Endometrial microvascular endothelial cells (primary cell): ENCODE data around the gene BRIX1. TPM values are rescaled to one million over a fixed set of nuclear protein-coding genes. Genes with fewer than 3 reads are reported as not detected.

ENCODE experiments used
- in situ Hi-C: cut with HindIII; loops from 2 replicates; pipeline ENCODE4 v1.10.0; 2017; ENCODE audit warnings: low sequenced_read_pairs, low pct_unique_long_range_greater_than_20kb; ENCODE audit errors: inconsistent ontology term
- total RNA-seq: library from RNA; depleted of rRNA; stranded (reverse); fragments of >200 nt; gene quantifications from one replicate; pipeline ENCODE4 v1.2.3, GENCODE V29; 2015; ENCODE audit errors: inconsistent ontology term

The BRIX1 gene, protein sequence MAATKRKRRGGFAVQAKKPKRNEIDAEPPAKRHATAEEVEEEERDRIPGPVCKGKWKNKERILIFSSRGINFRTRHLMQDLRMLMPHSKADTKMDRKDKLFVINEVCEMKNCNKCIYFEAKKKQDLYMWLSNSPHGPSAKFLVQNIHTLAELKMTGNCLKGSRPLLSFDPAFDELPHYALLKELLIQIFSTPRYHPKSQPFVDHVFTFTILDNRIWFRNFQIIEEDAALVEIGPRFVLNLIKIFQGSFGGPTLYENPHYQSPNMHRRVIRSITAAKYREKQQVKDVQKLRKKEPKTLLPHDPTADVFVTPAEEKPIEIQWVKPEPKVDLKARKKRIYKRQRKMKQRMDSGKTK
- total RNA-seq, result 32.8 TPM

DNA sequence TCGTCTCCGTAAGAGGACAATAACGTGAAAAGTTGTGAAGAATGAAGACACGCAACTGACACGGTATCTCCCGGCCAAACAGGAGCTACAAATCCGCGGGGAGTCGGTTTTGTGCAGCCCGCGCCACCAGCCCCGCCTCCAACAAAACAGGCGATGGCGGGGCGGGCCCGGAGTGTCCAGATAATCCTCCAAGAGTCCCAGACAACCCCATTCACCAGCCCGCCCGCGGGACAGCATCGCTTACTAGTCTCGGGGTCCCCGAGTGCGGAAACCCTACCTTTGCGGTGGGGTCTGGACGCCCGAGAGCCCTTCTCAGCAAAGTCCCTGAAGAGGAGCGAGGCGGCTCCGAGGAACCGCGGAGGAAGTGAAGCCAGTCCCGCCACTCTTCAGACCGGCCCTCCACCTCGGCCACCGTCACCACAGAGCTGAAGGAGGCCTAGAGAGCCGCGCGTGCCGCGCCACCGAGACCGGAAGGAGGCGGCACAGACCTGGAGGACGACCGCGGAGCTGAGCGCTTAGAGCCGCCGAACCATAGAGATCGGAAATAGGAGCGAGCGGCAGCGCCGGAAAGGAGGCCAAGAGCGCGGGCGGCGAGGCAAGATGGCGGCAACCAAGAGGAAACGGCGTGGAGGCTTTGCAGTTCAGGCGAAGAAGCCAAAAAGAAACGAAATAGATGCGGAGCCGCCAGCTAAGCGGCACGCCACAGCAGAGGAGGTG, at the start of gene BRIX1, which contains the start of gene RAD1:
Gene BRIX1, plus strand, starts transcription at position 573 of the 717 bp plus-strand sequence. Its CDS starts 28 bp downstream, at position 601.
Gene RAD1, minus strand, starts transcription at position 366 of the 717 bp plus-strand sequence. CDS start 612 bp downstream, outside the sequence.
- in situ Hi-C loops, result no loop called here

DNA sequence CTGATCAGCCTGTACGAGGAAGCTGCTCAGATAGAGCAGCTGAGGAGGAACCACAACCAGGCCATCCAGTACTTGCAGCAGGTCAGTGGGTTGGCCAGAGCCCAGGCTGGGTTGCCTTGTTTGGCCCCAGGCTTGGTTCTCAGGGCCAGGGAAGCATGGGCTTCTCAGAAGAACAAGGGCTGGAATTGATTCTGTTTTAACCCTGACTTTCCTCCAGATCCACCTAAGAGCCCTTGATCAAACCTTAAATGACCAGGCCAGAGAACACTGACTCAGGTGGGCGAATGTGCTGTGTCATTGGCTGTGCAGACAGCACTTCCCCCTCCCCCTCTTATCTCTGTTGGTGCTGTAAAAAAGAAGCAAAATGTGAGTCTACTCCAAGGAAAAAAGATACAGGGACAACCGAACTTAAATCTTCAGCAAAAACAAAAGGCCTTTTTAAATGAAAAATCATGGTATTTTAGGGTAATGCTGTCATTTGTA, 48.5 kb upstream of the BRIX1 start:
- in situ Hi-C loops, result no loop called here

DNA sequence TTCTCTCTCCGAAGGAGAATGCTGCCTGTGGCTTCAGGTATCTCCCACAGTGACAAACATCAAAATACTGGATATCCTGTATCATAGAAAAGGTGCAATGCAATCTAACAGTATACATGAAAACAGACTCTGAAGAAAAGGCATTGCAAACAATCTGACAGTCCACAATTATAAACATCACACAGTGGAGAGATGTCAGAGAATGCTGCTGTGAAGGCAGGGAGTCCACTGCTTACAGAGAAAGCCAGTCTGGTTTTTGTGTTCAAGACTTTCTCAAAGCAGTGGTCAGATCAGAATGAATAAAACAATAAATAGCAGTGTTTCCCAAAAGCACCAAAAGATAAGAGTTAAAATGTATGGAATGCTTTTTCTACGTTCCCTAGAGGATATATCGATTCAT, 47.9 kb upstream of the BRIX1 start:
- in situ Hi-C loops, result no loop called here

- in situ Hi-C loops, result no loop called here
Observed at GRCh38 chr5:34868791-34869190, 46.7 kb upstream of the BRIX1 start.

- in situ Hi-C loops, result no loop called here
Observed at GRCh38 chr5:34869256-34869655, 46.3 kb upstream of the BRIX1 start.

DNA sequence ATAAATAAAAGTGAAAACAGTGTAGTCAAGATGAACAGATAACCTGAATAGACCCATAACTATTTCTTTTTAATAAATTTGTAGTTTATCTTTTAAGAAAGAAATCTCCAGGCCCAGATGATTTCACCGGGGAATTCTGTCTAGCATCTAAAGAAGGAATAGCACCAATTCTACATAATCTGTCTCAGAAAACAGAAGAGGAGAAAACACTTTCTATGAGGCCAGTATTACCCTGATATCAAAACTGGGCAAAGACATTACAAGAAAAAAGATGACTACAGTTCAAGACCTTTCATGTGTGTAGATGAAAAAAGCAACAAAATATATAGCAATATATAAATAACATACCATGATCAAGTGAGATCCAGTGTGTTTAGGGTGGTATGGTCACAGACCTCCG, 45.1 kb upstream of the BRIX1 start:
- in situ Hi-C loops, result no loop called here

DNA sequence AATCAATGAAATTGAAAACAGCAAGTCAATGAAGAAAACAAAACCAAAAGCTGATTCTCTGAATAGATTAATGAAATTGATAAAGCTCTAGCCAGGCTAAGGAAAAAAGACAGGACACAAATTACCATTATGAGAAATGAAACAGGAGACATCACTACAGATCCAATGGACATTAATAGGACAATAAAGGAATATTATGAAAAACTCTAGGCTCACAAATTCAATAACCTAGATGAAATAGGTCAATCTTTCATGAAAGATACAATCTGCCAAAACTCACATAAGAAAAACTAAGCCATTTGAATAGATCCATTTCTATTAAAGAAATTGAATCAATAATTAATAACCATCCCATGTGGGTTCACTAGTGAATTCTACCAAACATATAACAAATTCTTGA, 39.2 kb upstream of the BRIX1 start:
- in situ Hi-C loops, result no loop called here

DNA sequence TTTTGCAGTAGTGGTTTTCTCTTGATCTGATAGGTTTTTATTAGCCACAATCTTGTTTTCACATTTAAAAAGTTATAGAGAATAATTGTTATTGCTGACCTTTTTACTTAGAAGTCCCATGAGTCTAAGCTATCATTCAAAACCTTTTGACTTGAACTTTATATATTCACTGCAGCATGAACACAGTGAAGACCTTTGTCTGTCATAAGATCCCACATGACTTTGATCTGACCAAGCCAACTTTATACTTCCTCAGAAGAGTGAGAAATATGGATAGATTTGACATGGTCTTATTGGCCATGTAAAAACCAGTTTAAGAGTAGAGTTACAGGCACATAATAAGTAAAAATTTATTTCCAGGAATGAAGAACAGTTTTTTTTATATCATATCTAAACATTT, 34.3 kb upstream of the BRIX1 start:
- in situ Hi-C loops, result no loop called here

DNA sequence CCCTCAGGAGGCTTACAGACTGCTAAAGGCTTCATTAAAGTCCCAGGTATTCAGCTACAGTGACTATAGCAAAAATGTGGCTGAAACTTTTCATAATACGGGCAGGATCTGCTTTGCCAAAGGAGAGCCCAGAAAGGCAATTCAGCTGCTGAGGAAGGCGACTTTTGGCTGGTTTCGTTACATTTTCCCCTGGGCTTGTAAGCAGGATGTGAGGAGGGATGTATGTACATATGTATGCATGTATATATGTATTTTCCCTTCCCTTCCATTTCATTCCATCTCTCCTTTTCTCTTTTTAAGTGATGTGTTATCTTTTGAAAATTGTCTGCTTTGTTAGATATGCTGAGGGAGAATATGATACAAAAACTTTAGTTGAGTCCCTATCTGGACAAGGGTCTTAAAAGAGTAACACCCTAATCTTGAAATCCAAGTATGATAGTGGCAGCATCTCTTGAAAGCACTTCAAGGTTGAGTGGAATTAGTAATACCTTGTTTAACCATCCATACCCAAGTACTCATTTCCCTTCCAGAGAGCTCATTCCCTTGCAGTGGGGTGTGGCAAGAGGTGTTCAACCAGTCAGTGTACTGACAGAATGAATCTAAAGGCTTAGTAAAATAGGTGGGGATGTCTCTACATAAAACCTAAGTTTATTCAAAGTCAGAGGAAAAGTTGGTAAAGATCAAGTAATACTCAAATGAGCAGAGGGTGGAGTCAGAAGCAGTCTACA, 29.0 kb upstream of the BRIX1 start:
- in situ Hi-C loops, result no loop called here

DNA sequence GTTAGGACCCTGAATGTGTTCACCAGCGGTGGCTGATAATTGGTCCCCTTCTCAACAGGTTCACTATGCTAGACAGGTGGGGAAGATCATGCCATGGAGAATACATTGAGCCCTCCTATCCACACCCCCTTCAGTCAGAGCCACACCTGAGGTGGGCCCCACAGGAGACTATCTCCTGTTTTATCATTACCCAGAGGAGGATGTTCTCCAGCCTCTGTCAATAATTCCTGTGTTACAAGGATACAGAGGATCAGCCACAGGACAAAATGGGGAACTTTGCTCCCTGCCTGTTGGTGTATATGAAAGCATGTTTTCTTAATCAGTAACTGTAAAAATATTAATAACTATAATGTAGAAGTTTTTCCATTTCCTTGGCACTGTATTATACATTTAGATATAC, 26.1 kb upstream of the BRIX1 start:
- in situ Hi-C loops, result no loop called here

DNA sequence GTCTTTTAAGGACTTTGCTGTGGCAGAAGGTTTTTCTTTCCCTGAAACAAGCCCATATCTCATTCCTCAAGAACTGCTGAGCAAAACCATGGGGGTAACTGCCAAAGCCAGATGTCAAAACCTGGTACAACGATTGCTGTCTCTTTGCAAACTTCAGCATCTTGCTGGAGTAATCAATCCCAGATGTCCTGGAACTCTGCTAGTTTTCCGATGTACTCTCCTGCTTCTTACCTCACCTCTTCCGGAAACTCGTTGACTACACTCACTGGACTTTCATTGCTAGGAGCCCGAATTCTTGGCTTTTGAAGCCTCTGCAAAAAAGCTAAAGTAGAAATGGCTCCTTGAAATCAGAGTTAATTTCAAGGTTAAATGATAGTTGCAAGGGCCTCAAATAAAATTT, 23.5 kb upstream of the BRIX1 start:
- in situ Hi-C loops, result no loop called here

DNA sequence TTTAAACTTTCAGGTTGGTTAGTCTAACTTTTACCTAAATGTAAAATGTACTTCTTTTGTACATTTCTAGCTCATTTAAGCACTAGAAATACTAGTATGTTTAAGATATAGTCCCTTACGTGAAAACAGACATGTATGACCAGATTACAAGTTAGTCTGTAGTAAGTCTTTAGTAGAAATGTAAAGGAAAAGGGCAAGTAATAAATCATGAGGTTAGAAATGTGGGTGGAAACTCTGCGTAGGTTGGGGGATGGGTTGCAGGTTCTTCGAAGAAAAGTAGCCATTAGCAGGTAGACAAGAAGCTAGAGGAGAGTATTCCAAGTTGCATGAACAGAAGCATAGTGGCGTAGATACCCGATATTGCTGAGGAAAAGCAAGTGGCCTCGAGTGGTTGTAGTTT, 23.1 kb upstream of the BRIX1 start:
- in situ Hi-C loops, result no loop called here

GRCh38 chr5:34894716-34895115, 20.8 kb upstream of the BRIX1 start:
- in situ Hi-C loops, result no loop called here

GRCh38 chr5:34895641-34896419, 19.7 kb upstream of the BRIX1 start:
- in situ Hi-C loops, result no loop called here

- in situ Hi-C loops, result no loop called here
Observed at GRCh38 chr5:34897646-34898045, 17.9 kb upstream of the BRIX1 start.

GRCh38 chr5:34898258-34898895, 17.1 kb upstream of the BRIX1 start:
- in situ Hi-C loops, result no loop called here

- in situ Hi-C loops, result no loop called here
Observed at GRCh38 chr5:34899066-34899465, 16.4 kb upstream of the BRIX1 start.

DNA sequence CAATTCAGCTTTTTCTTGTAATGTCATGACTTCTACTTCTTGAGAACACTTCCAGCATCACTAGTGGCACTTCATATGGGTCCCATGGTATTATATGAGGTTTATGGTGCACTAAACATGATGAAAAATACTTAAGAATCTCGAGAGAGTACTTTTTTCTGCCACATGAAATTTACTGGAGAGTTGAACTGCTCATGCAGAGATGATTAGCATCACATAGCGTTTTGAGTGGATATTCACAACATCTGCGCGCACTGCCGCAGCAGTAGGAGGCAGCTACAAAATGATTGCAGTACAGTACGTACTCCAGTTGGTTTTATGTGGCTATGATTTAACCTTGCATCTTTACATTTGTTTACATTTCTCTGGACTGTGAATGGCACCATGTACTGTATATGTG, 14.9 kb upstream of the BRIX1 start:
- in situ Hi-C loops, result no loop called here
